Activated CD4-positive, alpha-beta T cell treated with anti-CD3 and anti-CD28 coated beads, Interleukin-2, Interleukin-4, amounts not matched to agents 100 ng/mL and 50 ng/mL, durations not matched to agents 16 hours and 8 hours (primary cell): ENCODE results near the gene CRTC1.
"Not testable (repeated sequence)": the region's sequence is repeated elsewhere in the genome, so short reads cannot be mapped to it uniquely, and the experiment has no call there.

ENCODE experiments used
- DNase-seq: peaks from one replicate; pipeline ENCODE4 v3.0.0-alpha.2; 2020; ENCODE audit warnings: low spot score

CRTC1 gene

DNA sequence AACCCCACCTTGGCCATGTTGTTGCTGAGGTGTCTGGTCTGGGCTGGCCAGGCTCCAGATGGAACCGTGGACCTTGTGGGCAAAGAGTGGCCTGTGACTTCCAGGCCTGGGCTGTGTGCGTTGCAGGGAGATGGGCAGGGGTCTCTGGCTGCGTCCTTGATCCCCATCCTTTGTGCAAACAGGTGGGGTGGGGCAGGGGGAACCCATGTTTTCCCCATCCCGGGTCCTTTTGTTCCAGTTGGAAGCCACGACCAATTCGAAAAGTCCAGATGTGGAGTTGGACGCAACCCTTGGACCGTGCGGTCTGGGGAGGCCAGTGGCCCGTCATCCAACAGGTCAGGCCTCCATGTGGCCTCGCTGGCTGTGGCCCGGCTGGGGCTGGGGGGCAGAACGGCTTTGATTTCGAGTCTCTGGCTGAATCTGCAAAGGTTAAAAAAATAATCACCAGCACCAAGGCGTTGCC, 120.7 kb downstream of the CRTC1 start:
- DNase-seq, result no peak

DNA sequence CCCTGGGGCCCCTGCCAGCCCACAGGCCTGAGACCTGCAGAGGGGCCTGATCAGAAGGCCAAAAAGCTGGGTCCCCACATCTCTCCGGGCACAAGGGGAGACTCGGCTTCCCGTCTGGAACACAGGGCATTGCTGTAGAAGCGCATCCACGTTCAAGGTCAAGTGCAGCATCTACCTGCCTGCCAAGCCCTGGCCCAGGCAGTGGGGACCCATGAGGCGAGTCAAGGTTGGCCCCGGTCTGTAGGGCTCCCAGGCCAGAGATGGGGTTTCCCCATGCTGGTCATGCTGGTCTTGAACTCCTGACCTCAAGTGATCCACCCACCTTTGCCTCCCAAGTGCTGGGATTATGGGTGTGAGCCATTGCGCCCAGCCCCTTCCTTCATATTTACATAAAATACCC, 121.2 kb downstream of the CRTC1 start:
- DNase-seq, result no peak

DNA sequence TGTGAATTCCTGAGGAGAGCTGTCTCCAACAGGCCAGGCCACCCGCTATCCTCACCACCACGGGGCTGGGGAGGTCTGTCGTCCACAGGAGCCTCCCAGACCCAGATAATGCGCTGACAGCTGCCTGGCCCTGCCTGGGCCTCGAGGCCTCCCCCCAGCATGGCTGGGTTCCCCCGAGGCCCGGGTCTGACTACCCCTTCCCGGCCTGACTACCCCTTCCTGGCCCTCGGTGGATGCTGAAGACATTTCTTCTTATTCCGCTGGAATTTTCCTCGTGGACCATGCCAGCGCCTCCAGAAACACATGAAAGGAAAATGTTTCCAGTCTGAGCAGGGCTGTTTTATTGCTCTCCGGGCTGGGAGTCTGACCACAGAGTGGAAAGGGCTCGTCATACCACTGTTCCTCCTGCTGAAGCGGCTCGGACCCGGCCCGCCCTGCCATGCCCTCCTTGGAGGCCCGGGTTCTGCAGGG, 124.4 kb downstream of the CRTC1 start:
- no peak for DNase-seq

DNA sequence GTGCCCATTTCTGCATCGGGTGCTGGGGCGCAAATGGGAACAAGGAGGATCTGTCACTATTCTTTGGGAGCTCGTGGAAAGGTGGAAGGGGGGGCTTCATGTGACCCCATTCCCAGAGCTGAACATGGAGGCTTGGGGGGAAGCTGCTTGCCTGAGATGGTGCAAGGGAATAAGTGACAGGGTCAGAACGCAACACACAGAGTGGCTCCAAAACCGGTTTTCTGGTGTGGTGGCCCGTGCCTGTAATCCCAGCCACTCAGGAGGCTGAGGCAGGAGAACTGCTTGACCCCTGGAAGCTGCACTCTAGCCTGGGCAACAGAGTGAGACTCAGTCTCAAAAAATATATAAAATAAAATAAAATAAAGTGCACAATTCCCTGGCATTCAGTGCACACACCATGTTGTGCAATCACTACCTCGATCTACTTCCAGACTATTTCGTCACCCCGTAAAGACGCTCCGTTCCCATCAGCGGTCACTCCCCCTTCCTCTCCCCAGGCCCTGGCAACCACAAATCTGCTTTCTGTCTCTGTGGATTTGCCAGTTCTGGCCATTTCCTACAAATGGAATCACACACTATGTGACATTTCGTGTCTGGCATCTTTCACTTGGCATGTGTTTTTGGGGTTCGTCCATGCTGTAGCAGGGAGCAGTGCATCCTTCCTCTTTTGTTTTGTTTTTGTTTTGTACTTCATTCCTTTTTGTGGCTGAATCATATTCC, 125.8 kb downstream of the CRTC1 start:
- DNase-seq, result no peak

DNA sequence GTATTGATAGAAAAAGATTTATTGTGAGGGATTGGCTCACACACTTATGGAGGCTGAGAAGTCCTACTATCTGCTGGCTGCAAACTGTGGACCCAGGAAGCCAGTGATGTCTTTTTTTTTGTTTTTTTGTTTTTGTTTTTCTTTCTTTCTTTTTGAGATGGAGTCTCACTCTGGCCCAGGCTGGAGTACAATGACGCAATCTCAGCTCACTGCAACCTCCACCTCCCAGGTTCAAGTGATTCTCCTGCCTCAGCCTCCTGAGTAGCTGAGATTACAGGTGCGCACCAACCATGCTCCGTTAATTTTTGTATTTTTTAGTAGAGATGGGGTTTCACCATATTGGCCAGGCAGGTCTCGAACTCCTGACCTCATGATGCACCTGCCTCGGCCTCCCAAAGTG, 128.2 kb downstream of the CRTC1 start:
- DNase-seq, result not testable (repeated sequence)

DNA sequence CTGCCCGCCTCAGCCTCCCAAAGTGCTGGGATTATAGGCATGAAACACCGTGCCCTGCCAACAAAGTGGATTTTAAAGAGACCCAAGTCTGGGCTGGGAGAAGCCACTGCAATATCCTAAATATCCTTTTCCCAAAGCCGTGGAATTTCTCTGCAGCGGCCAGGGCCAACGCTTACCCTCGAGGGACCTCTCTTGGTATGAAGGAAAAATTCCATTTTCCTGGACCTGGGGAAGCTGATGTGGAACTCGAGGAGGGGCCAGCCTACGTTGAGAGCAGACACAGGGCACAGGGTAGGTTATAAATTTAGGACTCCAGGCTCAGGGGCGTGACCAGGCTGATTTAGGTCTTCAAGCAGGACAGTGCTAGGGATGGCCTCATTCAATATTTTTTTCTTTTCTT, 130.6 kb downstream of the CRTC1 start:
- DNase-seq, result no peak

DNA sequence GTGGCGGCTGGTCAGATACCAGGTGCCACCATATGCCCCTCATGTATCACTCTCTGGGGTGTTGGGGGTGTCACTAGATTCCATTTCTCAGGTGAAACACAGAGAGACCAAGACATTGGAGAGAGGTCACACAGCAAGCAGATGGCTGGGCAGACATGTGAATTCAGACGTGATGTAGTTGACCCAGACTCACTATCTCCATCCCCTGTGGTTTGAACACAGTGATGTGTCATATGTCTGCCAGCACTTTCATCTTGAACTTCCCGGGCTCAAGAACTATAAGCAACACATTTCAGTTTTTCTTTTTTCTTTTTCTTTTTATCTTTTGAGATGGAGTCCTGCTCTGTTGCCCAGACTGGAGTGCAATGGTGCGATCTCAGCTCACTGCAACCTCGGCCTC, 132.2 kb downstream of the CRTC1 start:
- no peak for DNase-seq

DNA sequence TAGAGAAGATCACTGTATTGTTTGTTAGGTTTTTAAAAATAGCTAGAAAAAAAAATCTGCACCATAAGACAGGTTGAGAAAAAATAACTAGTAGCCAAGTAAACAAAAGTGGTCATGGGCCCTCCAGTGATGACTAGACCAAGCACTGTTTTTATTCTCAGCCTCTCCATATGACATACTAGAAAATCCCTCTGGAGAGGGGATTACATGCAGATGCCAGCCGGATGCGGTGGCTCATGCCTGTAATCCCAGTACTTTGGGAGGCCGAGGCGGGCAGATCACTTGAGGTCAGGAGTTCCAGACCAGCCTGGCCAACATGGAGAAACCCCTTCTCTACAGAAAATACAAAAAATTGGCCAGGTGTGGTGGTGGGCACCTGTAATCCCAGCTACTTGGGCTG, 133.2 kb downstream of the CRTC1 start:
- DNase-seq, result not testable (repeated sequence)

DNA sequence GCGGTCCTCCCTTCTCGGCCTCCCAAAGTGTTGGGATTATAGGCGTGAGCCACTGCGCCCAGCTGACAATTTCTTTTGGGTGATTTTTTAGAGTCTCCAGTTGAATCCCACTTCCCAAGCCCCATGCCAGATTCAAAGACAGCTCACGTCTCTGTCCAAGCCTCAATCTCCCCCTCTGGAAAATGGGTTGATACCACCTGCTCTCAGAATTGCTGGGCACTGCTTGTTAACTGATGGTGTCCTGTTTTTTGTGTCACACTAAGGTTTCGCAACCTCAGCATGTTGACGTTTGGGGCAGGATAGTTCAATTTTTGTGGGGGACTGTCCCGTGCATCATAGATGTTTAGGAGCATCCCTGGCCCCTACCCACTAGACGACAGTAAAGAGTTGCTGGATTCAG, 134.1 kb downstream of the CRTC1 start:
- no peak for DNase-seq

DNA sequence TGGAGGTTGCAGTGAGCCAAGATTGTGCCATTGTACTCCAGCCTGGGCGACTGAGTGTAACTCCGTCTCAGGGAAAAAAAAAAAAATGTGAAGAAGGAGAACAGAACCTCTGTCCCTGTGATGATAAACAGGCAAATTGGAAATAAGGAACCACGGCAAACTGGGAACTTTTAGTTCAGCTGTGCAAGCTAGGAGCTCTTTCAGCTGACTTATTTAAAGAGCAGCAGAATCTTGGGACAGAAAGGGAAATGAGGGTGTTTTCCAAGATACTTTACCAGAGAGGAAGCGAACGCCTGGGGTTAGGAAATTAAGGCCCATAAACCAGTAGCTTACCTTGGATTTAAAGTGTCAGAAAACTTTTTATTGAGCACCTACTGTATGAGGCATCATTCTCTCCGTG, 145.3 kb downstream of the CRTC1 start:
- no peak for DNase-seq

DNA sequence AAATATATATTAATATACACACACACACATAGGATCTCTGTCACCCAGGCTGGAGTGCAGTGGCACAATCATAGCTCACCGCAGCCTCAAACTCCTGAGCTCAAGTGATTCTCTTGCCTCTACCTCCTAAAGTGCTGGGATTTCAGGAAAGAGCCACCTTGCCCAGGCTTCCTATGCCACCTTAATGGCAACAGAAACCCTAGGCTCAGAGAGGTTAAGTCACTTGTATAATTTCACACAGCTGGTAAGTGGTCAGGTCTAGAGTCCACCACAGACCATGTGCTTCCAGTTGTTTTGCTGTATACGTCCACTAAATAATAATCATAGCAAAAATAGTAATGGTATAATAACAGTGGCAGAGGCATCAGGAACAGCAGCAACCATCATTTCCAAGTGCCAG, 147.0 kb downstream of the CRTC1 start:
- DNase-seq, result no peak

DNA sequence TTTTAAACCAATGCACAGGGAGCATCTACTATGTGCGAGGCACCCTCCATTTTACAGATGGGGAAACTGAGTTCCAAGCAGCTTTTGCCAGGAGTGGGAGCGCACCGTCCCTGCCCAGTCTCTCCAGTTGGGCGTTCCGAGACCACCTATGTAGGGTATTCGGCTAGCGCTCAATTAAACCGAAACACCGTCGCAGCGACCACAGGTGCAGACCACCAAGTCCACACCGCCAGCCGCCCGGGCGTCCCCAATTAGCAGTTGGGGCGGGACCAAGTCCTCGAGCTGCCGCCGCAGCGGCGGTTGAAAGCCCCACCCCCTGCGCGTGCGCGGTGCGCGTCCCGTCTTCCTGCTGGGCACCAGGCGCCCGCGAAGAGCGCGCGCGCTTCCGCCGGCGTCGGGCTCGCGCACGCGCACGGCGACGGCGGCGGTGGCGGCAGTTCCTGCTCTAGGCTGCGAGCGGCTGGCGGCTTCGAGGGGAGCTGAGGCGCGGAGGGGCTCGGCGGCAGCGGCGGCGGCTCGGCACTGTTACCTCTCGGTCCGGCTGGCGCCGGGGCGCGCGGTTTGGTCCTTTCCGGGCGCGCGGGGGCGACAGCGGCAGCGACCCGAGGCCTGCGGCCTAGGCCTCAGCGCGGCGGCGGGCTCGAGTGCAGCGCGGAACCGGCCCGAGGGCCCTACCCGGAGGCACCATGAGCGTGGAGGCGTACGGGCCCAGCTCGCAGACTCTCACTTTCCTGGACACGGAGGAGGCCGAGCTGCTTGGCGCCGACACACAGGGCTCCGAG, 148.2 kb downstream of the CRTC1 start, which contains the start of gene UPF1:
UPF1 (plus strand) TSS at position 436 of the 782 bp plus-strand sequence; CDS start at position 687, 251 bp downstream.
- peak; percentile 96 for DNase-seq
